Retinal pigment epithelial cell (primary cell): Measurements from ENCODE around the gene GLIS2.

ENCODE experiments used
- DNase-seq: peaks from one replicate; pipeline ENCODE4 v3.0.0-alpha.2; 2010; ENCODE audit warnings: low read depth
- H3K4me3 ChIP-seq: 2 replicates; pipeline ENCODE4 v1.5.1; 2011; ENCODE audit warnings: mild to moderate bottlenecking, low read length, control low read depth, moderate library complexity
- CTCF ChIP-seq: conservative IDR thresholded peaks from 2 replicates; pipeline ENCODE4 v1.5.1; 2011; ENCODE audit warnings: low read depth, low read length, control low read depth, inconsistent platforms

Gene GLIS2

GRCh38 chr16:4325253-4325758 is 9.4 kb downstream of the GLIS2 start:
- no peak for DNase-seq
- no peak overlapping the region for H3K4me3 ChIP-seq

GRCh38 chr16:4327386-4328045 is 11.6 kb downstream of the GLIS2 start:
- DNase-seq: no peak

More at GRCh38 chr16:4325253-4325758, 9.4 kb downstream of the GLIS2 start:
- TF ChIP-seq CTCF: no peak

GRCh38 chr16:4328046-4328781 is 12.3 kb downstream of the GLIS2 start:
- H3K4me3 ChIP-seq: peak overlapping the region; percentile 33
- peak; percentile 71 for TF ChIP-seq CTCF
- no peak for DNase-seq

More at GRCh38 chr16:4327386-4328045, 11.6 kb downstream of the GLIS2 start:
- no peak for TF ChIP-seq CTCF
- H3K4me3 ChIP-seq: peak overlapping the region; percentile 33

GRCh38 chr16:4328782-4329775 is 13.2 kb downstream of the GLIS2 start:
- H3K4me3 ChIP-seq: no peak overlapping the region
- TF ChIP-seq CTCF: no peak
- no peak for DNase-seq

GRCh38 chr16:4330277-4330874 is 14.5 kb downstream of the GLIS2 start:
- DNase-seq: no peak
- H3K4me3 ChIP-seq: no peak overlapping the region
- TF ChIP-seq CTCF: peak; percentile 96

- DNase-seq: no peak
- no peak for TF ChIP-seq CTCF
- H3K4me3 ChIP-seq: no peak overlapping the region
Observed at GRCh38 chr16:4332083-4332482, 16.2 kb downstream of the GLIS2 start.
